Measurements from ENCODE around the gene ZNF892. TPM values are rescaled to one million over a fixed set of nuclear protein-coding genes. Genes with fewer than 3 reads are reported as not detected.
"Not testable (repeated sequence)": the region's sequence is repeated elsewhere in the genome, so short reads cannot be mapped to it uniquely, and the experiment has no call there.

ZNF892 gene
- total and polyA plus RNA-seq, 9 of the 15 experiments (the other 6 are each of a cell fraction or from before 2014, with no cell fraction given), result 0.07 to 0.13 (median 0.09) TPM; not detected in 6

DNA sequence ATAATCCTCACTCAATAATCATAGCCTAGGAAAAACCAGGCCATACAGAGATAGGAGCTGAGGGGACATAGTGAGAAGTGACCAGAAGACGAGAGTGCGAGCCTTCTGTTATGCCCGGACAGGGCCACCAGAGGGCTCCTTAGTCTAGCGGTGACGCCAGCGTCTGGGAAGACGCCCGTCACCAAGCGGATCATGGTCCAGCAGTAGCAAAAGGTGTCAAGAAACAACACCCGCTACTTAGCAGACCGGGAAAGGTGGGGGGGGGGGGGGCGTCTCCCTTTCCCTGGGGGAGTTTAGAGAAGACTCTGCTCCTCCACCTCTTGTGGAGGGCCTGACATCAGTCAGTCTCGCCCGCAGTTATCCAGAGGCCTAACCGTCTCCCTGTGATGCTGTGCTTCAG is 14.4 kb upstream of the ZNF892 start:
- H3K4me2 ChIP-seq (ENCODE audit: insufficient read depth, low read length); H3K79me2 ChIP-seq (ENCODE audit: control insufficient read depth, insufficient read depth, low read length); H3K9me1 ChIP-seq (ENCODE audit: control insufficient read depth, insufficient read depth, low read length); intact Hi-C loops (cut with micrococcal nuclease); H3K4me3 ChIP-seq; CTCF ChIA-PET (ENCODE audit: low intra/inter-chr PET ratio); H4K20me1 ChIP-seq (replicated peaks; ENCODE audit: control insufficient read depth, insufficient read depth, low read length); H2AFZ ChIP-seq (ENCODE audit: low read depth, low read length); H3K9ac ChIP-seq (ENCODE audit: insufficient read depth in 1 of 2, low read depth in 2 of 2, low read length in 2 of 2); H3K27ac ChIP-seq (ENCODE audit: extremely low read depth, low read depth, low read length); in situ Hi-C loops (cut with MboI); H3K36me3 ChIP-seq (ENCODE audit: control insufficient read depth, insufficient read depth, low read length); ATAC-seq; H3K27me3 ChIP-seq (ENCODE audit: control insufficient read depth in 2 of 2, insufficient read depth in 2 of 2, low read length in 2 of 2); BruUV-seq (replicated peaks); H3K9me3 ChIP-seq (replicated peaks; ENCODE audit: control insufficient read depth, insufficient read depth, low read depth, low read length); POLR2A ChIA-PET; H3K4me1 ChIP-seq (replicated peaks in 1 of 2; ENCODE audit: control insufficient read depth in 2 of 2, insufficient read depth in 2 of 2, low read length in 2 of 2); TF ChIP-seq ATF1 (CRISPR knock-in tag; IDR thresholded peaks at IDR 0.05); CREB1 (IDR thresholded peaks at IDR 0.05): not testable (repeated sequence)
- peak in 1 of 4 experiments; percentile 49 for DNase-seq (ENCODE audit: extremely low read depth in 1 of 4, low spot score in 3 of 4)
- 2% methylated on average over 10 of the region's 15 CpGs for WGBS (ENCODE audit: insufficient coverage, low coverage, missing lambda C conversion rate)
- FAIRE-seq, result peak; percentile 83
- TF ChIP-seq, protein P1, sequence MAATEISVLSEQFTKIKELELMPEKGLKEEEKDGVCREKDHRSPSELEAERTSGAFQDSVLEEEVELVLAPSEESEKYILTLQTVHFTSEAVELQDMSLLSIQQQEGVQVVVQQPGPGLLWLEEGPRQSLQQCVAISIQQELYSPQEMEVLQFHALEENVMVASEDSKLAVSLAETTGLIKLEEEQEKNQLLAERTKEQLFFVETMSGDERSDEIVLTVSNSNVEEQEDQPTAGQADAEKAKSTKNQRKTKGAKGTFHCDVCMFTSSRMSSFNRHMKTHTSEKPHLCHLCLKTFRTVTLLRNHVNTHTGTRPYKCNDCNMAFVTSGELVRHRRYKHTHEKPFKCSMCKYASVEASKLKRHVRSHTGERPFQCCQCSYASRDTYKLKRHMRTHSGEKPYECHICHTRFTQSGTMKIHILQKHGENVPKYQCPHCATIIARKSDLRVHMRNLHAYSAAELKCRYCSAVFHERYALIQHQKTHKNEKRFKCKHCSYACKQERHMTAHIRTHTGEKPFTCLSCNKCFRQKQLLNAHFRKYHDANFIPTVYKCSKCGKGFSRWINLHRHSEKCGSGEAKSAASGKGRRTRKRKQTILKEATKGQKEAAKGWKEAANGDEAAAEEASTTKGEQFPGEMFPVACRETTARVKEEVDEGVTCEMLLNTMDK (IDR thresholded peaks at IDR 0.05; ENCODE audit: borderline replicate concordance, insufficient read depth, low read depth, low read length, poor library complexity, severe bottlenecking), result peak; percentile 27
- TF ChIP-seq CREM (IDR thresholded peaks at IDR 0.05; ENCODE audit: low read depth) (peak; percentile 80), ATF7 (IDR thresholded peaks at IDR 0.05) (0 out of 2 replicates have a peak, but pooled peaks have one; percentile 15), ATF1 (tag; IDR thresholded peaks at IDR 0.05) (peak; percentile 44; the same call in 1 of the 2 replicates), CREB1 (CRISPR knock-in tag; IDR thresholded peaks at IDR 0.05) (peak; percentile 29; the same call in 1 of the 2 replicates), RAD21 (CRISPR knock-in tag; conservative IDR thresholded peaks at IDR 0.05 in 1 of 2, IDR thresholded peaks at IDR 0.05 in 1 of 2) (peak; percentile 8 to 50; a peak in 2 of 4 replicates)
- TF ChIP-seq, protein P2, sequence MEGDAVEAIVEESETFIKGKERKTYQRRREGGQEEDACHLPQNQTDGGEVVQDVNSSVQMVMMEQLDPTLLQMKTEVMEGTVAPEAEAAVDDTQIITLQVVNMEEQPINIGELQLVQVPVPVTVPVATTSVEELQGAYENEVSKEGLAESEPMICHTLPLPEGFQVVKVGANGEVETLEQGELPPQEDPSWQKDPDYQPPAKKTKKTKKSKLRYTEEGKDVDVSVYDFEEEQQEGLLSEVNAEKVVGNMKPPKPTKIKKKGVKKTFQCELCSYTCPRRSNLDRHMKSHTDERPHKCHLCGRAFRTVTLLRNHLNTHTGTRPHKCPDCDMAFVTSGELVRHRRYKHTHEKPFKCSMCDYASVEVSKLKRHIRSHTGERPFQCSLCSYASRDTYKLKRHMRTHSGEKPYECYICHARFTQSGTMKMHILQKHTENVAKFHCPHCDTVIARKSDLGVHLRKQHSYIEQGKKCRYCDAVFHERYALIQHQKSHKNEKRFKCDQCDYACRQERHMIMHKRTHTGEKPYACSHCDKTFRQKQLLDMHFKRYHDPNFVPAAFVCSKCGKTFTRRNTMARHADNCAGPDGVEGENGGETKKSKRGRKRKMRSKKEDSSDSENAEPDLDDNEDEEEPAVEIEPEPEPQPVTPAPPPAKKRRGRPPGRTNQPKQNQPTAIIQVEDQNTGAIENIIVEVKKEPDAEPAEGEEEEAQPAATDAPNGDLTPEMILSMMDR (IDR thresholded peaks at IDR 0.05 in 2 of 3, conservative IDR thresholded peaks at IDR 0.05 in 1 of 3; ENCODE audit: insufficient read depth in 2 of 3, low read depth in 1 of 3, low read length in 3 of 3), result peak; percentile 26 to 54 (median 53); a peak in 4 of 6 replicates

Measured in K562 (cell line).